ENCODE measurements around the gene TUBGCP2. TPM values are rescaled to one million over a fixed set of nuclear protein-coding genes. Genes with fewer than 3 reads are reported as not detected.

Gene TUBGCP2
- total and polyA plus RNA-seq, 7 donors: 20.3 to 53.2 (median 33.8) TPM

GRCh38 chr10:133285217-133285616 lies 23.5 kb downstream of the TUBGCP2 start:
- Histone ChIP-seq H3K27me3 (ENCODE audit: insufficient read depth in 3 of 3, low read length in 2 of 3) (no peaks in the 10 kb centered on the region), H3K36me3 (ENCODE audit: insufficient read depth in 1 of 2, low read depth in 1 of 2) (peaks cover 9 to 95% of the 10 kb centered on the region in 2 donors), H3K4me1 (no peaks in the 10 kb centered on the region), H3K9me3 (no peaks in the 10 kb centered on the region), H3K4me3 (no peak overlapping the region), H3K27ac (no peak overlapping the region)
- intact Hi-C loops (cut with DNase I): no loop called here
- DNase-seq (no peak), ATAC-seq (no peak)
- no peak for TF ChIP-seq CTCF (IDR thresholded peaks at IDR 0.05)
- 92 to 95% (median 93%) methylated on average over 36 of the region's 36 CpGs for WGBS, 3 donors

GRCh38 chr10:133283931-133284330 lies 24.7 kb downstream of the TUBGCP2 start:
- H3K4me1 ChIP-seq: no peaks in the 10 kb centered on the region
- intact Hi-C loops (cut with DNase I): no loop called here
- TF ChIP-seq CTCF (IDR thresholded peaks at IDR 0.05): no peak
- peaks cover 9 to 95% of the 10 kb centered on the region in 2 donors for H3K36me3 ChIP-seq (ENCODE audit: insufficient read depth in 1 of 2, low read depth in 1 of 2)
- no peak for DNase-seq
- ATAC-seq: no peak
- no peak overlapping the region for H3K4me3 ChIP-seq
- no peaks in the 10 kb centered on the region for H3K9me3 ChIP-seq
- WGBS, 3 donors: 92 to 96% (median 95%) methylated on average over 24 of the region's 24 CpGs
- no peaks in the 10 kb centered on the region for H3K27me3 ChIP-seq (ENCODE audit: insufficient read depth in 3 of 3, low read length in 2 of 3)
- no peak overlapping the region for H3K27ac ChIP-seq

DNA sequence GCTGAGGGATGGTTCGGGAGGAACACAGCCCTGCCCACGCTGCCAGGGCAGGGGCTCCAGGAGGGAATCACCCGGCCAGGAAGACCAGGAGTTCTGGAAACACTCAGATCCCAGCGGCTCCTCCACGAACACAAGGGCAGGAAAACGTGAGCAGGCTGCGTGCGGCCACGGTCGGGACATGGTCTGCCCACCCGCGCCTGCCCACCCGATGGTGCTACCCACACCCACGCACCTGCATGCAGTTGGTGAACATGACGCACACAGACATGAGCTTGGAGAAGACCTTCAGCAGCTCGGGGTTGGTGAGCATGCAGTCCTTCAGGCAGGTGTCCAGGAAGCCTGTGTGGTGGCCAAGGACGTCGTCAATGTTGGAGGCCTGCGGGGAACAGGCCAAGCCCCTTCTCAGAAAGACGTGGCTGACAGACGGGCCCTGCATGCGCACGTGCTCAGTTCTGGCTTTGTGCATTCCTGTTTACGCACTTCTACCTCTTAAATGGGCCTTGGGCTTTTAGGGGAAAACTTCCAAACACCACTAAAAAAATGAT lies 25.8 kb downstream of the TUBGCP2 start:
- H3K36me3 ChIP-seq (ENCODE audit: insufficient read depth in 1 of 2, low read depth in 1 of 2): peaks cover 4 to 94% of the 10 kb centered on the region in 2 donors
- H3K27ac ChIP-seq: no peak overlapping the region
- no peaks in the 10 kb centered on the region for H3K4me1 ChIP-seq
- no peaks in the 10 kb centered on the region for H3K9me3 ChIP-seq
- ATAC-seq (no peak), DNase-seq (no peak)
- intact Hi-C loops (cut with DNase I): no loop called here
- 88 to 94% (median 90%) methylated on average over 24 of the region's 24 CpGs for WGBS, 3 donors
- no peaks in the 10 kb centered on the region for H3K27me3 ChIP-seq (ENCODE audit: insufficient read depth in 3 of 3, low read length in 2 of 3)
- H3K4me3 ChIP-seq: no peak overlapping the region
- TF ChIP-seq CTCF (IDR thresholded peaks at IDR 0.05): no peak

GRCh38 chr10:133281628-133282372 lies 26.9 kb downstream of the TUBGCP2 start:
- peaks cover 4 to 84% of the 10 kb centered on the region in 2 donors for H3K36me3 ChIP-seq (ENCODE audit: insufficient read depth in 1 of 2, low read depth in 1 of 2)
- H3K27me3 ChIP-seq (ENCODE audit: insufficient read depth in 3 of 3, low read length in 2 of 3): peaks cover 0 to 5% (median 0%) of the 10 kb centered on the region in 3 donors
- ATAC-seq: no peak
- WGBS, 3 donors: 88 to 93% (median 92%) methylated on average over 38 of the region's 38 CpGs
- no peak overlapping the region for H3K27ac ChIP-seq
- H3K4me1 ChIP-seq: no peaks in the 10 kb centered on the region
- TF ChIP-seq CTCF (IDR thresholded peaks at IDR 0.05): no peak
- intact Hi-C loops (cut with DNase I): no loop called here
- no peaks in the 10 kb centered on the region for H3K9me3 ChIP-seq
- no peak overlapping the region for H3K4me3 ChIP-seq
- no peak for DNase-seq

All from psoas muscle (tissue), 8 donors.